Osteocyte (in vitro differentiated cells): ENCODE results near the gene COL24A1. TPM values are rescaled to one million over a fixed set of nuclear protein-coding genes. Genes with fewer than 3 reads are reported as not detected.
"Not testable (repeated sequence)": the region's sequence is repeated elsewhere in the genome, so short reads cannot be mapped to it uniquely, and the experiment has no call there.

ENCODE experiments used
- DNase-seq: peaks from one replicate; pipeline ENCODE4 v3.0.0; 2021; ENCODE audit warnings: mixed read lengths; ENCODE audit not compliant: unreplicated experiment; ENCODE audit errors: extremely low spot score
- H3K27ac Mint-ChIP-seq: one replicate; pipeline ENCODE4 v1.8.0; 2021; ENCODE audit warnings: mild to moderate bottlenecking, mixed read lengths; ENCODE audit not compliant: unreplicated experiment
- H3K27me3 Mint-ChIP-seq: one replicate; pipeline ENCODE4 v1.8.0; 2021; ENCODE audit warnings: mixed read lengths; ENCODE audit not compliant: unreplicated experiment
- H3K36me3 Mint-ChIP-seq: one replicate; pipeline ENCODE4 v1.8.0; 2021; ENCODE audit warnings: mixed read lengths; ENCODE audit not compliant: unreplicated experiment
- H3K4me1 Mint-ChIP-seq: one replicate; pipeline ENCODE4 v1.8.0; 2021; ENCODE audit warnings: mixed read lengths; ENCODE audit not compliant: unreplicated experiment
- H3K4me3 Mint-ChIP-seq: one replicate; pipeline ENCODE4 v1.8.0; 2021; ENCODE audit warnings: mild to moderate bottlenecking, moderate library complexity, mixed read lengths; ENCODE audit not compliant: unreplicated experiment
- H3K9me3 Mint-ChIP-seq: one replicate; pipeline ENCODE4 v1.8.0; 2021; ENCODE audit warnings: mixed read lengths; ENCODE audit not compliant: unreplicated experiment
- total RNA-seq: library from RNA; stranded (reverse); gene quantifications from 2 replicates; pipeline ENCODE4 v1.2.1, GENCODE V29; 2021
- TF ChIP-seq, protein P1 (sequence below): fragments of 200-600 bp; sonication (generic); IDR thresholded peaks from 2 replicates; pipeline ENCODE4 v1.5.0; 2021; ENCODE audit warnings: antibody characterized with exemption, mild to moderate bottlenecking, moderate library complexity

Gene COL24A1
- total RNA-seq, 1 donor from 2014 or later, result 0.46 TPM

DNA sequence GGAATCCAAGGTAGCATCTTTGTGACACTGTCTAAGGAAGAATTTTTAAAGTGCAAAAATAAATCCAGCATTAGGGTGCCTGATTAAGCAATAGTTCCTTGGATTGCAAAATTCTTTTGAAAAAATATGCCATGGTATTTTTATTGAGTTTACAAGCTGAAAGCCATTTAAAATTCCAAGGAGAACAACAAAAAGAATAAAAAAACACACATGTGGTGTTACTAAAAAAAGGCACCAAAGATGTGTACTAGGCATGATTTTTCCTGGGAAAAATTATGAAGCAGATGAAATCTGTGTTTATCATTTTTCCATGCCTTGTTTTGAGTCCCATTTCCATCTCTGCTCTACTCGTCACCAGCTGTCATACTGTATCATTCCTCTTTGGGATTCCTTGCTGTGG is 291.4 kb downstream of the COL24A1 start:
- Mint-ChIP-seq H3K9me3 (peaks cover 13% of the 10 kb centered on the region), H3K4me3 (no peak overlapping the region), H3K36me3 (peaks cover 7% of the 10 kb centered on the region), H3K27me3 (peaks cover 4% of the 10 kb centered on the region), H3K27ac (peak overlapping the region; percentile 54), H3K4me1 (peaks cover 13% of the 10 kb centered on the region)
- TF ChIP-seq, protein P1, sequence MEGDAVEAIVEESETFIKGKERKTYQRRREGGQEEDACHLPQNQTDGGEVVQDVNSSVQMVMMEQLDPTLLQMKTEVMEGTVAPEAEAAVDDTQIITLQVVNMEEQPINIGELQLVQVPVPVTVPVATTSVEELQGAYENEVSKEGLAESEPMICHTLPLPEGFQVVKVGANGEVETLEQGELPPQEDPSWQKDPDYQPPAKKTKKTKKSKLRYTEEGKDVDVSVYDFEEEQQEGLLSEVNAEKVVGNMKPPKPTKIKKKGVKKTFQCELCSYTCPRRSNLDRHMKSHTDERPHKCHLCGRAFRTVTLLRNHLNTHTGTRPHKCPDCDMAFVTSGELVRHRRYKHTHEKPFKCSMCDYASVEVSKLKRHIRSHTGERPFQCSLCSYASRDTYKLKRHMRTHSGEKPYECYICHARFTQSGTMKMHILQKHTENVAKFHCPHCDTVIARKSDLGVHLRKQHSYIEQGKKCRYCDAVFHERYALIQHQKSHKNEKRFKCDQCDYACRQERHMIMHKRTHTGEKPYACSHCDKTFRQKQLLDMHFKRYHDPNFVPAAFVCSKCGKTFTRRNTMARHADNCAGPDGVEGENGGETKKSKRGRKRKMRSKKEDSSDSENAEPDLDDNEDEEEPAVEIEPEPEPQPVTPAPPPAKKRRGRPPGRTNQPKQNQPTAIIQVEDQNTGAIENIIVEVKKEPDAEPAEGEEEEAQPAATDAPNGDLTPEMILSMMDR, result no peak
- no peak for DNase-seq

DNA sequence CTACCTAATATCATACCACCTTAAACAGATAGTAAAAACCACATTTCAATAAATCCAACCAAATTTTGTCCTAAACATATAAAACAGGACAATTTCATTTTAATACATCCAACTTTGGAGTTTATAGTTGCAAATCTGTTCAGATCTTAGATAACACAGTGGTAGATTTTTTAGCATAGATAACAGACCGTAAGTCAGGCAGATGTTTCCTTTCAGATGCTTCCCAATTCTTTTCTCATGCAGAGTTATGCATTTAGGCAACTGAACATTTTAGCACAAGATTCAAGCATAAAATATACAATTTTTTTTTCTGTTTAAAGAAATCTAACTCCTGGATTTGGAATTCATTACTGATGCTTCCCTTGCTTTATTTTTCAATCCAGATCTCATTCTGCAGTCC is 291.8 kb downstream of the COL24A1 start:
- peaks cover 13% of the 10 kb centered on the region for H3K4me1 Mint-ChIP-seq
- peaks cover 4% of the 10 kb centered on the region for H3K27me3 Mint-ChIP-seq
- DNase-seq, result no peak
- TF ChIP-seq, protein P1, result no peak
- H3K4me3 Mint-ChIP-seq, result no peak overlapping the region
- peak overlapping the region; percentile 54 for H3K27ac Mint-ChIP-seq
- peaks cover 10% of the 10 kb centered on the region for H3K9me3 Mint-ChIP-seq
- peaks cover 7% of the 10 kb centered on the region for H3K36me3 Mint-ChIP-seq

DNA sequence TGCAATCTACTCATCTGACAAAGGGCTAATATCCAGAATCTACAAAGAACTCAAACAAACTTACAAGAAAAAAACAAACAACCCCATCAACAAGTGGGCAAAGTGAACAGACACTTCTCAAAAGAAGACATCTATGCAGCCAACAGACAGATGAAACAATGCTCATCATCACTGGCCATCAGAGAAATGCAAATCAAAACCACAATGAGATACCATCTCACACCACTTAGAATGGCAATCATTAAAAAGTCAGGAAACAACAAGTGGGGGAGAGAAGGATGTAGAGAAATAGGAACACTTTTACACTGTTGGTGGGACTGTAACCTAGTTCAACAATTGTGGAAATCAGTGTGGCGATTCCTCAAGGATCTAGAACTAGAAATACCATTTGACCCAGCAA is 292.9 kb downstream of the COL24A1 start:
- not testable (repeated sequence) for H3K27me3 Mint-ChIP-seq, H3K9me3 Mint-ChIP-seq, H3K4me3 Mint-ChIP-seq, H3K27ac Mint-ChIP-seq, H3K36me3 Mint-ChIP-seq, DNase-seq
- peaks cover 16% of the 10 kb centered on the region for H3K4me1 Mint-ChIP-seq

DNA sequence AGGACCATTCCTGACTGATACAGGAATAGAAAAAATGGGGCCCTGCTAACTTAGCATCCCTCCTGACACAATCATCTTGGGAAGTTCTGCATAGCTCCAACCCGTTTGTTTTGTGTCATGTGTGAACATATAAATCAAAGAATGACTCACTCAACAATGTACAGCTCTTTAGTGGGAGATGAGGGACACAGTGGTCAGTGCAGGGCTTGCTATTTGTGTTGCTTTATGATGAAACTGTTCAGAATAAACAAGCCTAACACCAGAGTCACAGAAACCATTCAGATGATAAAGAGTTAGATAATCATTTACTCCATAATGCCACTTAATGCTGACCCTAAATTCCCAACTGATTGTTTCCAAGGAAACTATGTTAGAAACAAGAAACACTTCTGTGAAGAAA is 294.1 kb downstream of the COL24A1 start:
- TF ChIP-seq, protein P1, result no peak
- Mint-ChIP-seq H3K27me3 (peaks cover 4% of the 10 kb centered on the region), H3K9me3 (peaks cover 5% of the 10 kb centered on the region), H3K27ac (no peak overlapping the region), H3K4me1 (peaks cover 16% of the 10 kb centered on the region), H3K4me3 (no peak overlapping the region), H3K36me3 (peaks cover 2% of the 10 kb centered on the region)
- no peak for DNase-seq

DNA sequence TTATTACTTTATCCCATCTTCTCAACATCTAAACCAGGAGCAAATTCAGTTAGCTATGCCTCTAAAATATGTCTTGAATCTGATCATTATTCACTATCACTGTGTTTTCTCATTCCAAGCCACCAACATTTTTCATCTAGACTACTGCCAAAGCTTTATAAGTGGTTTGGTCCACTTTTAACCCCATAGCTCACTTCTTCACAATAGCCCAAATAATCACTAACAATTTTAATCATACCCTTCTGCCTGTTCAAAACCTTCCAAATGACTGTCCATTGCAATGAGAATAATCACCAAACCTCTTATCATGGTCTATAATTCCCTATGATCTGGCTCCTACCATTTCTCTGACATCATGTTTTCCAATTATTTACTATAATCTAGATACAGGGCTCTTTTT is 298.6 kb downstream of the COL24A1 start:
- no peak for DNase-seq
- H3K36me3 Mint-ChIP-seq, result peaks cover 5% of the 10 kb centered on the region
- peaks cover 4% of the 10 kb centered on the region for H3K4me1 Mint-ChIP-seq

More for the DNA sequence above, 298.6 kb downstream of the COL24A1 start:
- Mint-ChIP-seq H3K9me3 (peaks cover 17% of the 10 kb centered on the region), H3K27ac (no peak overlapping the region), H3K4me3 (no peak overlapping the region), H3K27me3 (peaks cover 4% of the 10 kb centered on the region)
- TF ChIP-seq, protein P1, result no peak
